ENCODE measurements around the gene FNDC3B.

The FNDC3B gene

GRCh38 chr3:172208586-172209332 lies 169.4 kb downstream of the FNDC3B start:
- TF ChIP-seq, protein P1, sequence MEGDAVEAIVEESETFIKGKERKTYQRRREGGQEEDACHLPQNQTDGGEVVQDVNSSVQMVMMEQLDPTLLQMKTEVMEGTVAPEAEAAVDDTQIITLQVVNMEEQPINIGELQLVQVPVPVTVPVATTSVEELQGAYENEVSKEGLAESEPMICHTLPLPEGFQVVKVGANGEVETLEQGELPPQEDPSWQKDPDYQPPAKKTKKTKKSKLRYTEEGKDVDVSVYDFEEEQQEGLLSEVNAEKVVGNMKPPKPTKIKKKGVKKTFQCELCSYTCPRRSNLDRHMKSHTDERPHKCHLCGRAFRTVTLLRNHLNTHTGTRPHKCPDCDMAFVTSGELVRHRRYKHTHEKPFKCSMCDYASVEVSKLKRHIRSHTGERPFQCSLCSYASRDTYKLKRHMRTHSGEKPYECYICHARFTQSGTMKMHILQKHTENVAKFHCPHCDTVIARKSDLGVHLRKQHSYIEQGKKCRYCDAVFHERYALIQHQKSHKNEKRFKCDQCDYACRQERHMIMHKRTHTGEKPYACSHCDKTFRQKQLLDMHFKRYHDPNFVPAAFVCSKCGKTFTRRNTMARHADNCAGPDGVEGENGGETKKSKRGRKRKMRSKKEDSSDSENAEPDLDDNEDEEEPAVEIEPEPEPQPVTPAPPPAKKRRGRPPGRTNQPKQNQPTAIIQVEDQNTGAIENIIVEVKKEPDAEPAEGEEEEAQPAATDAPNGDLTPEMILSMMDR (IDR thresholded peaks at IDR 0.05): no peak

DNA sequence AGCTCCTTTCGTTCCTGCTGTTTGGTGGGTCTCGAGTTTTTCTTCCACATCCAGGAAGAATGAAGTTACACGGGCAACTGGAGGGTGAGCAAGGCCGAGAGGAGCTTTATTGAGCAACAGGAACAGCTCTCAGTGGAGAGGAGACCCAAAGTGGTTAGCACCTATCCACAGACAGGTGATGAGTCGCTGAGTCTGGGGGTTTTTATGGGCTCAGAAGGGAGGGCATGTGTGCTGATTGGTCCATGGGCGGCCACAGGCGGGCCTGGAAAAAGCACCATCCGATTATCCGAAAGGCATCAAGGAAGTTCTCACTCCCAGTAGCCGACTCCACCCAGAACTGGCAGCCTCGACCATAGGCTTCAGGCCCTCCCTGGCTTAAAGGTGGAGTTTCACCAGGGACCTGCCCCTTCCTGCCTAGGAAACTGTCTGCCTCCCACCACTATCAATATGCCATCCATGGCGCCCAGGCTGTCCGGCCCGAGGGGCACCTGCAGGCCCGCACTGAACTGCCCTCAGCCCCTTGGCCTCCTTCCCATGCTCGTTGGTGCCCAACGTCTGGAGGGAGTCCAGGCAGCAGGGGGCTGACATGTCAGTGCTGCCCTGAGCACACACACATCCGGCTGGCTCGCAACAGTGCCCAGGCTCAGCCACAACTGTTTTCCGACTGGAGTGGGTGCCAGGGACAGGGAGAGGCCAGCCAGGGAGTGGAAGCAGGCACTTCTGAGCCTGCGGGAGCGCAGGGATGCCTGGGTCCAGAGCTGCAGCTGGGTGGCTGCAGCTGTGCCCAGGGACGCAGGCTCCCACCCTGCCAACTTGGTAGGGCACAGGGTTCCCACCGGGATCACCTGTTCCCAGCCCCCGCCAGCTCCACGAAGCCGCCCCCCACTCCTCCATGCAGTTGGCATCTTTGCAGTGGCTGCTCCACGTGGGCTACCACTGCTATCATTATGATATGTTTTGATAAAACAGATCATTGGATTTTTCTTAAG lies 170.2 kb downstream of the FNDC3B start:
- TF ChIP-seq, protein P1 (IDR thresholded peaks at IDR 0.05): no peak

GRCh38 chr3:172210355-172210754 lies 171.0 kb downstream of the FNDC3B start:
- TF ChIP-seq, protein P1 (IDR thresholded peaks at IDR 0.05): no peak

DNA sequence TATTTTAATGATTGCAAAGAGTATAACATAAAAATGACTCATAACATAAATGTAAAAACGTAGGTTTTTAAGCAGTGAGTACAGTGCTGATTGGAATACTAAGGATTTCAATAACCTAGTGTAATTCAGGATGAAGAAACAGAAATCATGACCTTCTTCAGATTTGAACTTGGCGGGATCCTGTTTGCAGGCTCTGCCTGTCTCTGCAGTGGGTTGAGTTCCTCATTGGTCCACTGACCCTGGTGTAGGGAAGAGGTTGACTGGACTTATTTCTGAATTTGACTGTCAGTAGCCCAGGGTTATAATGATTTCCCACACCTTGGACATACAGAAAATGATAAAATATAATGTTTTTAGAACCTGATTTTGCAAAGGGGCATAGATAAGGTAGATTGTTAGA lies 171.7 kb downstream of the FNDC3B start:
- TF ChIP-seq, protein P1 (IDR thresholded peaks at IDR 0.05): no peak

DNA sequence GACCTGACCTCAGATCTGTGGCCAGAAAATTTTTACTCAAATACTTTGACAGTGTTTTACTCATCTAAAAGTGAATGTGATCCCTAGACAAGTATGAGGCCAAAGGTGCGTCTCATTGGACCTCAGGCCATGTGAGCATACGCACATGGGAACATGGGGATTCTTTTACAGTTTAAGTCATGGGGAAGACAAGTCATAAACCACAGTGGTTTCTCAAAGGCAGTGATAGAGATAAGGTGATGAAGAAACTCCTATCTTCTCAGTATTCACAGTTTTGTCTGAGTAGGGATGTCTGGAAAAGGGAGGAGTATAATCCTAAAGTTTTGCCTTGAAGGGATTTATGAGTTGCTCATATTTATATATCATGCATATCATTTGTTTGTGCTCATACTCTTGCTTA lies 173.8 kb downstream of the FNDC3B start:
- TF ChIP-seq, protein P1 (IDR thresholded peaks at IDR 0.05): no peak

DNA sequence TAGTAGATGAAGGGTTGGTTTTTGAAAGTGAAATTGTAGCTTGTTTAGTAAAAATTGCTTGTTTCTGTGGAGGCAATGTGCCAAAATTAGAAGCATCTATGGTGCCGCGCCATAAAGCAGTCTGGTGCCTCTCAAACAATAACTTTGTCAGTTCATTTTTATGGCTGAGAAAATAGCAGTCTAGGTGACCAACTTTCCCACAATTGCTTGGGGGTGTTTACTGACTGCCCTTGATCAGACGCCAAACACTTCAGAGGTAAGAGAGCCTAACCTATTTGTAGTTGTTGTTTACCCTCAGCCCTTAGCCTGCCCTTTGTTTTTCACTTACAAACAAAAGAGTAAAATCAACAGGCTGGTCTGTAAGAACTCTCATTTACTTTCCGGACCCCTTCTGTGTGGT lies 174.5 kb downstream of the FNDC3B start:
- TF ChIP-seq, protein P1 (IDR thresholded peaks at IDR 0.05): no peak

DNA sequence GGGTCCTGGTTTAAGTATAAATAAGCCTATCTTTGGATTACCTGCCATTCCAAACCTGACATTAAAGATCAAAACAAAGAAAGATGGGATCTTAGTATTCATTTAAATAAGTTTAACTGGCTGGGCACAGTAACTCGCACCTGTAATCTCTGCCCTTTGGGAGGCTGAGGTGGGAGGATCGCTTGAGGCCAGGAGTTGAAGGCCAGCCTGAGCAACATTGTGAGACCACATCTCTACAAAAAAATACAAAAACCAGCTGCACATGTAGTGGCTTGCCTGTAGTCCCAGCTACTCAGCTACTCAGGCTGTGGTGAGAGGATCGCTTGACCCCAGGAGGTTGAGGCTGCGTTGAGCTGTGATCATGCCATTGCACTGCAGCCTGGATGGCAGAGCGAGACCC lies 176.9 kb downstream of the FNDC3B start:
- TF ChIP-seq, protein P1 (IDR thresholded peaks at IDR 0.05): no peak

Measured in LNCAP (cell line).